ENCODE data around the gene STK17A. TPM values are rescaled to one million over a fixed set of nuclear protein-coding genes. Genes with fewer than 3 reads are reported as not detected.
"Not testable (repeated sequence)": the region's sequence is repeated elsewhere in the genome, so short reads cannot be mapped to it uniquely, and the experiment has no call there.

Gene STK17A
- polyA plus RNA-seq, 1 of the 3 experiments (the other 2 are of a cell fraction), result 47.8 TPM

DNA sequence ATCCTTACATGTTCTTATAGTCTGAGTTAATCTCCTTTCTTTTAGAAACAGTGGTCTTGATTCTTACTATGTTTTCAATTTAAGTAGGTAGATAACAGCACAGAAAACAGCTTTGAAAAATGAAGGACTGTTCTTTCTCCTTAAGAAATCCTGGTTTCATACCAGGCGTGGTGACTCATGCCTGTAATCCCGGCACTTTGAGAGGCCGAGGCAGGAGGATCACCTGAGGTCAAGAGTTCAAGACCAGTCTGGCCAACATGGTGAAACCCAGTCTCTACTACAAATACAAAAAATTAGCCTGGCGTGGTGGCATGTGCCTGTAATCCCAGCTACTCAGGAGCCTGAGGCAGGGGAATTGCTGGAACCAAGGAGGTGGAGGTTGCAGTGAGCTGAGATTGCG, 13.5 kb downstream of the STK17A start:
- H3K9me2 ChIP-seq; H3K4me2 ChIP-seq; POLR2A ChIA-PET; DNase-seq; H3K4me1 ChIP-seq (ENCODE audit: control insufficient read depth in 1 of 2, insufficient read depth in 2 of 2, low read depth in 1 of 2, low read length in 1 of 2); H2AFZ ChIP-seq (ENCODE audit: low read depth); H3K4me3 ChIP-seq (ENCODE audit: low read depth in 2 of 2, low read length in 1 of 2); H3K27me3 ChIP-seq (ENCODE audit: insufficient read depth); H3K9ac ChIP-seq; H3K9me3 ChIP-seq: not testable (repeated sequence)
- CTCF ChIA-PET, result interaction anchor here (0.8 to 5.1 kb wide), 2 partner anchors 14 to 243 kb away, joined by 3 to 28 read pairs; partner anchors contain the start of gene STK17A
- Histone ChIP-seq H3K79me2 (ENCODE audit: insufficient read depth) (peaks cover 100% of the 10 kb centered on the region), H3K27ac (ENCODE audit: low read depth in 2 of 2, low read length in 1 of 2) (peak overlapping the region in 1 of 2 experiments; percentile 11; a peak in 1 of 4 replicates), H3K36me3 (replicated peaks in 1 of 2; ENCODE audit: control insufficient read depth in 1 of 2, insufficient read depth in 2 of 2, low read length in 1 of 2) (peaks cover 42 to 71% of the 10 kb centered on the region in 2 experiments), H4K20me1 (ENCODE audit: insufficient read depth) (peaks cover 98% of the 10 kb centered on the region), H3F3A (replicated peaks; ENCODE audit: insufficient read depth) (peaks cover 41% of the 10 kb centered on the region)
- 65% methylated on average over 5 of the region's 5 CpGs for WGBS (ENCODE audit: low lambda C conversion rate)
- TF ChIP-seq RXRA (IDR thresholded peaks at IDR 0.05; ENCODE audit: borderline replicate concordance, low read depth) (peak; percentile 28; the same call in 1 of the 2 replicates), FOSL2 (IDR thresholded peaks at IDR 0.05; ENCODE audit: borderline replicate concordance, low read depth) (peak; percentile 45; the same call in 1 of the 2 replicates), JUND (IDR thresholded peaks at IDR 0.05) (peak; percentile 43; the same call in 1 of the 2 replicates)

- WGBS (ENCODE audit: low lambda C conversion rate), result 96% methylated on average over 3 of the region's 3 CpGs
- no peak for TF ChIP-seq CTCF (IDR thresholded peaks at IDR 0.05)
- no peak for TF ChIP-seq CHD2 (IDR thresholded peaks at IDR 0.05; ENCODE audit: low read length, partially characterized antibody)
- no peak for TF ChIP-seq PBX3 (IDR thresholded peaks at IDR 0.05)
- no peak for TF ChIP-seq FOSL2 (IDR thresholded peaks at IDR 0.05; ENCODE audit: borderline replicate concordance, low read depth)
- no peak for TF ChIP-seq SMC3 (IDR thresholded peaks at IDR 0.05; ENCODE audit: low read depth, low read length)
- TF ChIP-seq, protein P1, sequence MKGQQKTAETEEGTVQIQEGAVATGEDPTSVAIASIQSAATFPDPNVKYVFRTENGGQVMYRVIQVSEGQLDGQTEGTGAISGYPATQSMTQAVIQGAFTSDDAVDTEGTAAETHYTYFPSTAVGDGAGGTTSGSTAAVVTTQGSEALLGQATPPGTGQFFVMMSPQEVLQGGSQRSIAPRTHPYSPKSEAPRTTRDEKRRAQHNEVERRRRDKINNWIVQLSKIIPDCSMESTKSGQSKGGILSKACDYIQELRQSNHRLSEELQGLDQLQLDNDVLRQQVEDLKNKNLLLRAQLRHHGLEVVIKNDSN (IDR thresholded peaks at IDR 0.05; ENCODE audit: borderline replicate concordance, low read depth), result no peak
- TF ChIP-seq EZH2phosphoT487 (IDR thresholded peaks at IDR 0.05; ENCODE audit: borderline replicate concordance, low read depth), result no peak
- no peak for TF ChIP-seq ELF1 (IDR thresholded peaks at IDR 0.05)
- no peak for TF ChIP-seq EP300 (IDR thresholded peaks at IDR 0.05; ENCODE audit: borderline replicate concordance in 1 of 2, low read depth in 1 of 2, low read length in 1 of 2)
- TF ChIP-seq MXI1 (IDR thresholded peaks at IDR 0.05; ENCODE audit: low read depth, low read length), result no peak
- TF ChIP-seq POLR2AphosphoS5 (IDR thresholded peaks at IDR 0.05; ENCODE audit: low read depth, low read length), result no peak
- no peak for TF ChIP-seq GATA2 (CRISPR knock-in tag; IDR thresholded peaks at IDR 0.05)
- no peak for TF ChIP-seq RXRA (IDR thresholded peaks at IDR 0.05; ENCODE audit: borderline replicate concordance, low read depth)
- TF ChIP-seq, protein P2, sequence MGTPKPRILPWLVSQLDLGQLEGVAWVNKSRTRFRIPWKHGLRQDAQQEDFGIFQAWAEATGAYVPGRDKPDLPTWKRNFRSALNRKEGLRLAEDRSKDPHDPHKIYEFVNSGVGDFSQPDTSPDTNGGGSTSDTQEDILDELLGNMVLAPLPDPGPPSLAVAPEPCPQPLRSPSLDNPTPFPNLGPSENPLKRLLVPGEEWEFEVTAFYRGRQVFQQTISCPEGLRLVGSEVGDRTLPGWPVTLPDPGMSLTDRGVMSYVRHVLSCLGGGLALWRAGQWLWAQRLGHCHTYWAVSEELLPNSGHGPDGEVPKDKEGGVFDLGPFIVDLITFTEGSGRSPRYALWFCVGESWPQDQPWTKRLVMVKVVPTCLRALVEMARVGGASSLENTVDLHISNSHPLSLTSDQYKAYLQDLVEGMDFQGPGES (IDR thresholded peaks at IDR 0.05; ENCODE audit: low read depth, low read length), result no peak
- TF ChIP-seq TAF1 (IDR thresholded peaks at IDR 0.05; ENCODE audit: borderline replicate concordance, low read depth, low read length), result no peak
- TF ChIP-seq, protein P3, sequence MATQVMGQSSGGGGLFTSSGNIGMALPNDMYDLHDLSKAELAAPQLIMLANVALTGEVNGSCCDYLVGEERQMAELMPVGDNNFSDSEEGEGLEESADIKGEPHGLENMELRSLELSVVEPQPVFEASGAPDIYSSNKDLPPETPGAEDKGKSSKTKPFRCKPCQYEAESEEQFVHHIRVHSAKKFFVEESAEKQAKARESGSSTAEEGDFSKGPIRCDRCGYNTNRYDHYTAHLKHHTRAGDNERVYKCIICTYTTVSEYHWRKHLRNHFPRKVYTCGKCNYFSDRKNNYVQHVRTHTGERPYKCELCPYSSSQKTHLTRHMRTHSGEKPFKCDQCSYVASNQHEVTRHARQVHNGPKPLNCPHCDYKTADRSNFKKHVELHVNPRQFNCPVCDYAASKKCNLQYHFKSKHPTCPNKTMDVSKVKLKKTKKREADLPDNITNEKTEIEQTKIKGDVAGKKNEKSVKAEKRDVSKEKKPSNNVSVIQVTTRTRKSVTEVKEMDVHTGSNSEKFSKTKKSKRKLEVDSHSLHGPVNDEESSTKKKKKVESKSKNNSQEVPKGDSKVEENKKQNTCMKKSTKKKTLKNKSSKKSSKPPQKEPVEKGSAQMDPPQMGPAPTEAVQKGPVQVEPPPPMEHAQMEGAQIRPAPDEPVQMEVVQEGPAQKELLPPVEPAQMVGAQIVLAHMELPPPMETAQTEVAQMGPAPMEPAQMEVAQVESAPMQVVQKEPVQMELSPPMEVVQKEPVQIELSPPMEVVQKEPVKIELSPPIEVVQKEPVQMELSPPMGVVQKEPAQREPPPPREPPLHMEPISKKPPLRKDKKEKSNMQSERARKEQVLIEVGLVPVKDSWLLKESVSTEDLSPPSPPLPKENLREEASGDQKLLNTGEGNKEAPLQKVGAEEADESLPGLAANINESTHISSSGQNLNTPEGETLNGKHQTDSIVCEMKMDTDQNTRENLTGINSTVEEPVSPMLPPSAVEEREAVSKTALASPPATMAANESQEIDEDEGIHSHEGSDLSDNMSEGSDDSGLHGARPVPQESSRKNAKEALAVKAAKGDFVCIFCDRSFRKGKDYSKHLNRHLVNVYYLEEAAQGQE (IDR thresholded peaks at IDR 0.05; ENCODE audit: low read depth, low read length), result no peak
- TF ChIP-seq RAD21 (IDR thresholded peaks at IDR 0.05; ENCODE audit: low read length), result no peak
- TF ChIP-seq JUND (IDR thresholded peaks at IDR 0.05), result no peak
- no peak for TF ChIP-seq RFX5 (IDR thresholded peaks at IDR 0.05; ENCODE audit: low read length)
Observed at GRCh38 chr7:43600056-43600455, 17.1 kb downstream of the STK17A start.

More at GRCh38 chr7:43600056-43600455, 17.1 kb downstream of the STK17A start:
- peaks cover 50% of the 10 kb centered on the region for H3F3A ChIP-seq (replicated peaks; ENCODE audit: insufficient read depth)
- H3K4me1 ChIP-seq (ENCODE audit: control insufficient read depth in 1 of 2, insufficient read depth in 2 of 2, low read depth in 1 of 2, low read length in 1 of 2), result peaks cover 0 to 9% of the 10 kb centered on the region in 2 experiments; a peak in 2 of 4 replicates
- peaks cover 77 to 98% of the 10 kb centered on the region in 2 experiments for H3K36me3 ChIP-seq (replicated peaks in 1 of 2; ENCODE audit: control insufficient read depth in 1 of 2, insufficient read depth in 2 of 2, low read length in 1 of 2)
- H3K9me2 ChIP-seq, result no peaks in the 10 kb centered on the region
- ChIA-PET CTCF (interaction anchor here (1.5 to 1.9 kb wide), 2 partner anchors 14 to 17 kb away, joined by 6 read pairs; partner anchors contain the start of gene STK17A), POLR2A (no interaction called here)
- H4K20me1 ChIP-seq (ENCODE audit: insufficient read depth), result peaks cover 98% of the 10 kb centered on the region
- no peak overlapping the region for H2AFZ ChIP-seq (ENCODE audit: low read depth)
- no peak overlapping the region for H3K9ac ChIP-seq
- no peak overlapping the region for H3K27ac ChIP-seq (ENCODE audit: low read depth in 2 of 2, low read length in 1 of 2)
- peaks cover 100% of the 10 kb centered on the region for H3K79me2 ChIP-seq (ENCODE audit: insufficient read depth)
- no peak overlapping the region for H3K4me3 ChIP-seq (ENCODE audit: low read depth in 2 of 2, low read length in 1 of 2)
- H3K4me2 ChIP-seq, result no peak overlapping the region
- 0 out of 2 replicates have a peak, but pooled peaks cover 5% of the 10 kb centered on the region for H3K9me3 ChIP-seq
- DNase-seq, result no peak
- H3K27me3 ChIP-seq (ENCODE audit: insufficient read depth), result no peaks in the 10 kb centered on the region
